K562 (cell line): ENCODE data around the gene FAM167B. TPM values are rescaled to one million over a fixed set of nuclear protein-coding genes. Genes with fewer than 3 reads are reported as not detected.
A peak's percentile ranks its signal among the peaks of the same experiment; 100 is the strongest.

ENCODE experiments used
- BRD9 ChIP-seq: fragments of 450-650 bp; IDR thresholded peaks from 2 replicates; pipeline ENCODE4 v1.6.1; 2018; ENCODE audit warnings: low read depth; ENCODE audit not compliant: partially characterized antibody
- BRF2 ChIP-seq: IDR thresholded peaks from 3 replicates; pipeline ENCODE4 v1.6.1; 2011; ENCODE audit warnings: borderline replicate concordance, mild to moderate bottlenecking; ENCODE audit not compliant: insufficient read length, insufficient read depth
- HMGXB4 ChIP-seq: sonication (generic); formaldehyde crosslinking; IDR thresholded peaks from 2 replicates; pipeline ENCODE4 v1.8.1; 2023; ENCODE audit warnings: mild to moderate bottlenecking, missing genetic modification reagents
- KLF1 ChIP-seq: fragments of 450-650 bp; IDR thresholded peaks from 2 replicates; pipeline ENCODE4 v1.6.1; 2016; ENCODE audit warnings: missing genetic modification characterization, missing compliant biosample characterization
- NBN ChIP-seq: fragments of 450-650 bp; IDR thresholded peaks from 2 replicates; pipeline ENCODE4 v1.6.1; 2016; ENCODE audit warnings: low read depth, mild to moderate bottlenecking
- NFXL1 ChIP-seq: fragments of 450-650 bp; formaldehyde crosslinking; IDR thresholded peaks from 2 replicates; pipeline ENCODE4 v1.4.0; 2021; ENCODE audit warnings: mild to moderate bottlenecking
- PATZ1 ChIP-seq: fragments of 250-450 bp; sonication (Bioruptor Pico); IDR thresholded peaks from 2 replicates; pipeline ENCODE4 v1.5.0; 2020; ENCODE audit warnings: mild to moderate bottlenecking, borderline replicate concordance
- SMARCB1 ChIP-seq: IDR thresholded peaks from 2 replicates; pipeline ENCODE4 v1.6.1; 2011; ENCODE audit warnings: improper control_type of control experiment, low read depth; ENCODE audit not compliant: insufficient read length
- ZNF124 ChIP-seq: sonication (generic); formaldehyde crosslinking; IDR thresholded peaks from 2 replicates; pipeline ENCODE4 v1.8.1; 2022; ENCODE audit warnings: missing genetic modification reagents
- ZNF280B ChIP-seq: fragments of 250-450 bp; sonication (Bioruptor Pico); IDR thresholded peaks from 2 replicates; pipeline ENCODE4 v1.5.1; 2021; ENCODE audit warnings: mild to moderate bottlenecking
- ZNF3 ChIP-seq: fragments of 250-450 bp; sonication (Bioruptor Pico); IDR thresholded peaks from 2 replicates; pipeline ENCODE4 v1.5.0; 2021; ENCODE audit warnings: mild to moderate bottlenecking, moderate library complexity
- ZNF695 ChIP-seq: fragments of 450-650 bp; formaldehyde crosslinking; IDR thresholded peaks from 2 replicates; pipeline ENCODE4 v1.4.0; 2020; ENCODE audit warnings: mild to moderate bottlenecking, moderate library complexity
- ZNF707 ChIP-seq: fragments of 250-450 bp; sonication (Bioruptor Pico); conservative IDR thresholded peaks from 2 replicates; pipeline ENCODE4 v1.8.0; 2022; ENCODE audit warnings: inconsistent platforms, mild to moderate bottlenecking, moderate library complexity
- polyA plus RNA-seq, 8 experiments: library from polyadenylated mRNA; depleted of rRNA in 4 of 8; stranded (reverse) in 5 of 8; unstranded in 3 of 8; fragments of >200 nt; fragmentation: Nextera tagmentation in 2 of 8; fragmentation: Illumina TruSeq in 1 of 8; extraction: Ambion mirVana in 2 of 8; extraction: Trizol in 1 of 8; gene quantifications; 2 replicates each; pipeline versions ENCODE4 v1.2.1 to v1.2.3, GENCODE V29; 2011 to 2014; ENCODE audit warnings: inconsistent platforms in 1 of 8, missing spikeins in 1 of 8
- total RNA-seq, 7 experiments: library from RNA; depleted of rRNA in 6 of 7; stranded (reverse); fragments of >200 nt in 6 of 7; fragmentation: Illumina TruSeq in 2 of 7; extraction: Trizol in 2 of 7; gene quantifications; 2 replicates each; pipeline versions ENCODE4 v1.2.1 to v1.2.3, GENCODE V29; 2011 to 2021; ENCODE audit warnings: low replicate concordance in 1 of 7
- TF ChIP-seq, protein P1 (sequence below): fragments of 450-650 bp; IDR thresholded peaks from 2 replicates; pipeline ENCODE4 v1.6.1; 2016; ENCODE audit warnings: mild to moderate bottlenecking
- TF ChIP-seq, protein P2 (sequence below): sonication (generic); formaldehyde crosslinking; IDR thresholded peaks from 2 replicates; pipeline ENCODE4 v1.8.0; 2022; ENCODE audit warnings: missing genetic modification reagents, mild to moderate bottlenecking, borderline replicate concordance

FAM167B gene
- total and polyA plus RNA-seq, 9 of the 15 experiments (the other 6 are each of a cell fraction or from before 2014, with no cell fraction given) = not detected

- TF ChIP-seq ZNF707 (CRISPR knock-in tag) = no peak
- TF ChIP-seq ZNF695 (CRISPR knock-in tag) = no peak
- TF ChIP-seq HMGXB4 (CRISPR knock-in tag) = peak; percentile 57; the same call in 1 of the 2 replicates
- TF ChIP-seq ZNF3 (CRISPR knock-in tag) = no peak
- TF ChIP-seq NFXL1 (CRISPR knock-in tag) = no peak; the same call in 1 of the 2 replicates
- TF ChIP-seq BRD9 = no peak
- no peak for TF ChIP-seq ZNF280B (CRISPR knock-in tag)
- TF ChIP-seq BRF2 = no peak
- TF ChIP-seq SMARCB1 = no peak
- TF ChIP-seq NBN = no peak
- no peak for TF ChIP-seq ZNF124 (CRISPR knock-in tag)
- TF ChIP-seq, protein P1, sequence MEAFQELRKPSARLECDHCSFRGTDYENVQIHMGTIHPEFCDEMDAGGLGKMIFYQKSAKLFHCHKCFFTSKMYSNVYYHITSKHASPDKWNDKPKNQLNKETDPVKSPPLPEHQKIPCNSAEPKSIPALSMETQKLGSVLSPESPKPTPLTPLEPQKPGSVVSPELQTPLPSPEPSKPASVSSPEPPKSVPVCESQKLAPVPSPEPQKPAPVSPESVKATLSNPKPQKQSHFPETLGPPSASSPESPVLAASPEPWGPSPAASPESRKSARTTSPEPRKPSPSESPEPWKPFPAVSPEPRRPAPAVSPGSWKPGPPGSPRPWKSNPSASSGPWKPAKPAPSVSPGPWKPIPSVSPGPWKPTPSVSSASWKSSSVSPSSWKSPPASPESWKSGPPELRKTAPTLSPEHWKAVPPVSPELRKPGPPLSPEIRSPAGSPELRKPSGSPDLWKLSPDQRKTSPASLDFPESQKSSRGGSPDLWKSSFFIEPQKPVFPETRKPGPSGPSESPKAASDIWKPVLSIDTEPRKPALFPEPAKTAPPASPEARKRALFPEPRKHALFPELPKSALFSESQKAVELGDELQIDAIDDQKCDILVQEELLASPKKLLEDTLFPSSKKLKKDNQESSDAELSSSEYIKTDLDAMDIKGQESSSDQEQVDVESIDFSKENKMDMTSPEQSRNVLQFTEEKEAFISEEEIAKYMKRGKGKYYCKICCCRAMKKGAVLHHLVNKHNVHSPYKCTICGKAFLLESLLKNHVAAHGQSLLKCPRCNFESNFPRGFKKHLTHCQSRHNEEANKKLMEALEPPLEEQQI = no peak
- no peak for TF ChIP-seq PATZ1
- TF ChIP-seq, protein P2, sequence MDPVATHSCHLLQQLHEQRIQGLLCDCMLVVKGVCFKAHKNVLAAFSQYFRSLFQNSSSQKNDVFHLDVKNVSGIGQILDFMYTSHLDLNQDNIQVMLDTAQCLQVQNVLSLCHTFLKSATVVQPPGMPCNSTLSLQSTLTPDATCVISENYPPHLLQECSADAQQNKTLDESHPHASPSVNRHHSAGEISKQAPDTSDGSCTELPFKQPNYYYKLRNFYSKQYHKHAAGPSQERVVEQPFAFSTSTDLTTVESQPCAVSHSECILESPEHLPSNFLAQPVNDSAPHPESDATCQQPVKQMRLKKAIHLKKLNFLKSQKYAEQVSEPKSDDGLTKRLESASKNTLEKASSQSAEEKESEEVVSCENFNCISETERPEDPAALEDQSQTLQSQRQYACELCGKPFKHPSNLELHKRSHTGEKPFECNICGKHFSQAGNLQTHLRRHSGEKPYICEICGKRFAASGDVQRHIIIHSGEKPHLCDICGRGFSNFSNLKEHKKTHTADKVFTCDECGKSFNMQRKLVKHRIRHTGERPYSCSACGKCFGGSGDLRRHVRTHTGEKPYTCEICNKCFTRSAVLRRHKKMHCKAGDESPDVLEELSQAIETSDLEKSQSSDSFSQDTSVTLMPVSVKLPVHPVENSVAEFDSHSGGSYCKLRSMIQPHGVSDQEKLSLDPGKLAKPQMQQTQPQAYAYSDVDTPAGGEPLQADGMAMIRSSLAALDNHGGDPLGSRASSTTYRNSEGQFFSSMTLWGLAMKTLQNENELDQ (CRISPR knock-in tag) = no peak
- peak; percentile 79; the same call in 1 of the 2 replicates for TF ChIP-seq KLF1 (tag)
Measured at GRCh38 chr1:32221980-32222755, 24.9 kb upstream of the FAM167B start, which contains the start of the genes EIF3I and TMEM234 (continued).
